Activated naive CD8-positive, alpha-beta T cell treated with anti-CD3 and anti-CD28 coated beads, Interleukin-2, amount 50 U/mL, for 24 hours (primary cell): ENCODE data around the gene SCN8A.
"Not testable (repeated sequence)": the region's sequence is repeated elsewhere in the genome, so short reads cannot be mapped to it uniquely, and the experiment has no call there.

ENCODE experiments used
- ATAC-seq: fragments of 150-1000 bp; cut with Tn5 transposase; one replicate; pipeline ENCODE4 v1.10.0; 2021
- DNase-seq: peaks from one replicate; pipeline ENCODE4 v3.0.0; 2021
- H3K27ac Mint-ChIP-seq: one replicate; pipeline ENCODE4 v1.8.0; 2021; ENCODE audit warnings: mild to moderate bottlenecking, mixed read lengths
- H3K27me3 Mint-ChIP-seq: one replicate; pipeline ENCODE4 v1.8.0; 2021; ENCODE audit warnings: mixed read lengths
- H3K36me3 Mint-ChIP-seq: one replicate; pipeline ENCODE4 v1.8.0; 2021; ENCODE audit warnings: low read depth, mixed read lengths
- H3K4me1 Mint-ChIP-seq: one replicate; pipeline ENCODE4 v1.8.0; 2021; ENCODE audit warnings: mixed read lengths
- H3K4me3 Mint-ChIP-seq: one replicate; pipeline ENCODE4 v1.8.0; 2021; ENCODE audit warnings: mild to moderate bottlenecking, moderate library complexity, mixed read lengths
- H3K9me3 Mint-ChIP-seq: one replicate; pipeline ENCODE4 v1.8.0; 2021; ENCODE audit warnings: mixed read lengths

The SCN8A gene

GRCh38 chr12:51635346-51635745 is 44.3 kb downstream of the SCN8A start:
- H3K27ac Mint-ChIP-seq: no peak overlapping the region
- H3K4me3 Mint-ChIP-seq: no peak overlapping the region
- no peak for DNase-seq
- H3K27me3 Mint-ChIP-seq: peaks cover 2% of the 10 kb centered on the region
- peaks cover 3% of the 10 kb centered on the region for H3K4me1 Mint-ChIP-seq
- peaks cover 2% of the 10 kb centered on the region for H3K36me3 Mint-ChIP-seq
- no peak for ATAC-seq
- peaks cover 4% of the 10 kb centered on the region for H3K9me3 Mint-ChIP-seq

GRCh38 chr12:51636581-51636980 is 45.5 kb downstream of the SCN8A start:
- Mint-ChIP-seq H3K4me1 (no peaks in the 10 kb centered on the region), H3K27ac (no peak overlapping the region)
- ATAC-seq: no peak

GRCh38 chr12:51636986-51637385 is 46.0 kb downstream of the SCN8A start:
- Mint-ChIP-seq H3K27ac (no peak overlapping the region), H3K4me3 (no peak overlapping the region), H3K36me3 (peaks cover 2% of the 10 kb centered on the region), H3K9me3 (peaks cover 4% of the 10 kb centered on the region), H3K27me3 (peaks cover 3% of the 10 kb centered on the region), H3K4me1 (no peaks in the 10 kb centered on the region)
- DNase-seq: no peak
- ATAC-seq: no peak

More at GRCh38 chr12:51636581-51636980, 45.5 kb downstream of the SCN8A start:
- Mint-ChIP-seq H3K4me3 (no peak overlapping the region), H3K9me3 (peaks cover 4% of the 10 kb centered on the region), H3K27me3 (peaks cover 2% of the 10 kb centered on the region), H3K36me3 (peaks cover 2% of the 10 kb centered on the region)
- no peak for DNase-seq

GRCh38 chr12:51639361-51639760 is 48.3 kb downstream of the SCN8A start:
- no peak for ATAC-seq
- no peak overlapping the region for H3K27ac Mint-ChIP-seq
- H3K36me3 Mint-ChIP-seq: peaks cover 2% of the 10 kb centered on the region
- H3K4me3 Mint-ChIP-seq: no peak overlapping the region
- peaks cover 4% of the 10 kb centered on the region for H3K27me3 Mint-ChIP-seq
- peaks cover 4% of the 10 kb centered on the region for H3K9me3 Mint-ChIP-seq
- H3K4me1 Mint-ChIP-seq: no peaks in the 10 kb centered on the region
- DNase-seq: no peak

- DNase-seq (no peak), ATAC-seq (no peak)
- peaks cover 4% of the 10 kb centered on the region for H3K9me3 Mint-ChIP-seq
- peaks cover 2% of the 10 kb centered on the region for H3K36me3 Mint-ChIP-seq
- peaks cover 6% of the 10 kb centered on the region for H3K27me3 Mint-ChIP-seq
- H3K4me1 Mint-ChIP-seq: no peaks in the 10 kb centered on the region
- no peak overlapping the region for H3K27ac Mint-ChIP-seq
- no peak overlapping the region for H3K4me3 Mint-ChIP-seq
These were observed 51.3 kb downstream of the SCN8A start for GRCh38 chr12:51642286-51642685.

GRCh38 chr12:51643951-51644350 is 52.9 kb downstream of the SCN8A start:
- Mint-ChIP-seq H3K4me1 (no peaks in the 10 kb centered on the region), H3K4me3 (no peak overlapping the region), H3K27me3 (peaks cover 4% of the 10 kb centered on the region), H3K27ac (no peak overlapping the region), H3K9me3 (peaks cover 5% of the 10 kb centered on the region), H3K36me3 (no peaks in the 10 kb centered on the region)
- no peak for ATAC-seq
- DNase-seq: no peak

GRCh38 chr12:51644691-51645090 is 53.7 kb downstream of the SCN8A start:
- H3K27me3 Mint-ChIP-seq, H3K36me3 Mint-ChIP-seq: not testable (repeated sequence)

GRCh38 chr12:51645961-51646360 is 54.9 kb downstream of the SCN8A start:
- Mint-ChIP-seq H3K27me3 (peaks cover 4% of the 10 kb centered on the region), H3K36me3 (peaks cover 3% of the 10 kb centered on the region), H3K4me3 (no peak overlapping the region), H3K27ac (no peak overlapping the region), H3K9me3 (peaks cover 15% of the 10 kb centered on the region), H3K4me1 (no peaks in the 10 kb centered on the region)
- no peak for ATAC-seq
- DNase-seq: no peak

More at GRCh38 chr12:51644691-51645090, 53.7 kb downstream of the SCN8A start:
- ATAC-seq, DNase-seq, H3K4me3 Mint-ChIP-seq, H3K4me1 Mint-ChIP-seq, H3K27ac Mint-ChIP-seq, H3K9me3 Mint-ChIP-seq: not testable (repeated sequence)

GRCh38 chr12:51647647-51648046 is 56.6 kb downstream of the SCN8A start:
- peaks cover 15% of the 10 kb centered on the region for H3K9me3 Mint-ChIP-seq
- DNase-seq (no peak), ATAC-seq (no peak)
- H3K27ac Mint-ChIP-seq: no peak overlapping the region
- no peaks in the 10 kb centered on the region for H3K4me1 Mint-ChIP-seq
- no peak overlapping the region for H3K4me3 Mint-ChIP-seq
- H3K27me3 Mint-ChIP-seq: peaks cover 4% of the 10 kb centered on the region
- peaks cover 3% of the 10 kb centered on the region for H3K36me3 Mint-ChIP-seq

GRCh38 chr12:51653431-51653830 is 62.4 kb downstream of the SCN8A start:
- H3K9me3 Mint-ChIP-seq: peaks cover 11% of the 10 kb centered on the region
- no peaks in the 10 kb centered on the region for H3K4me1 Mint-ChIP-seq
- H3K36me3 Mint-ChIP-seq: peaks cover 3% of the 10 kb centered on the region
- ATAC-seq (no peak), DNase-seq (no peak)
- H3K4me3 Mint-ChIP-seq: no peak overlapping the region
- peaks cover 16% of the 10 kb centered on the region for H3K27me3 Mint-ChIP-seq
- no peak overlapping the region for H3K27ac Mint-ChIP-seq

- DNase-seq: no peak
- H3K9me3 Mint-ChIP-seq: no peaks in the 10 kb centered on the region
- H3K4me3 Mint-ChIP-seq: no peak overlapping the region
- ATAC-seq: no peak
- H3K36me3 Mint-ChIP-seq: no peaks in the 10 kb centered on the region
- H3K27ac Mint-ChIP-seq: no peak overlapping the region
- H3K4me1 Mint-ChIP-seq: no peaks in the 10 kb centered on the region
- peaks cover 11% of the 10 kb centered on the region for H3K27me3 Mint-ChIP-seq
These were observed 70.2 kb downstream of the SCN8A start for GRCh38 chr12:51661199-51661598.

GRCh38 chr12:51661836-51662235 is 70.8 kb downstream of the SCN8A start:
- Mint-ChIP-seq H3K36me3 (no peaks in the 10 kb centered on the region), H3K4me1 (no peaks in the 10 kb centered on the region), H3K27ac (no peak overlapping the region), H3K4me3 (no peak overlapping the region), H3K27me3 (peaks cover 11% of the 10 kb centered on the region), H3K9me3 (no peaks in the 10 kb centered on the region)
- no peak for ATAC-seq
- DNase-seq: no peak

GRCh38 chr12:51662728-51663154 is 71.7 kb downstream of the SCN8A start:
- H3K27me3 Mint-ChIP-seq: peaks cover 11% of the 10 kb centered on the region
- no peaks in the 10 kb centered on the region for H3K9me3 Mint-ChIP-seq
- no peak overlapping the region for H3K4me3 Mint-ChIP-seq
- DNase-seq (no peak), ATAC-seq (no peak)
- no peaks in the 10 kb centered on the region for H3K4me1 Mint-ChIP-seq
- H3K27ac Mint-ChIP-seq: no peak overlapping the region
- no peaks in the 10 kb centered on the region for H3K36me3 Mint-ChIP-seq

GRCh38 chr12:51663390-51663789 is 72.4 kb downstream of the SCN8A start:
- no peaks in the 10 kb centered on the region for H3K36me3 Mint-ChIP-seq
- ATAC-seq (no peak), DNase-seq (no peak)
- H3K9me3 Mint-ChIP-seq: no peaks in the 10 kb centered on the region
- H3K4me3 Mint-ChIP-seq: no peak overlapping the region
- no peak overlapping the region for H3K27ac Mint-ChIP-seq
- H3K4me1 Mint-ChIP-seq: no peaks in the 10 kb centered on the region
- peaks cover 8% of the 10 kb centered on the region for H3K27me3 Mint-ChIP-seq

GRCh38 chr12:51666696-51667095 is 75.7 kb downstream of the SCN8A start:
- ATAC-seq: no peak
- Mint-ChIP-seq H3K4me3 (no peak overlapping the region), H3K4me1 (peaks cover 5% of the 10 kb centered on the region), H3K9me3 (no peaks in the 10 kb centered on the region), H3K27me3 (no peaks in the 10 kb centered on the region), H3K27ac (no peak overlapping the region), H3K36me3 (no peaks in the 10 kb centered on the region)
- no peak for DNase-seq

- H3K27me3 Mint-ChIP-seq: no peaks in the 10 kb centered on the region
- no peak overlapping the region for H3K27ac Mint-ChIP-seq
- H3K4me3 Mint-ChIP-seq: no peak overlapping the region
- H3K4me1 Mint-ChIP-seq: peaks cover 5% of the 10 kb centered on the region
- no peaks in the 10 kb centered on the region for H3K36me3 Mint-ChIP-seq
- no peaks in the 10 kb centered on the region for H3K9me3 Mint-ChIP-seq
- ATAC-seq (no peak), DNase-seq (no peak)
These were observed 76.2 kb downstream of the SCN8A start for GRCh38 chr12:51667269-51667668.
